ENCODE measurements around the gene PARD3.

PARD3 gene

GRCh38 chr10:34506786-34507185 lies 308.3 kb downstream of the PARD3 start:
- H3K27me3 ChIP-seq (ENCODE audit: control insufficient read depth, insufficient read depth, low read length) = no peaks in the 10 kb centered on the region
- no peak overlapping the region for H3K4me3 ChIP-seq (ENCODE audit: low read depth, low read length)
- H3K4me2 ChIP-seq (ENCODE audit: low read length) = no peak overlapping the region
- H3K27ac ChIP-seq = no peak overlapping the region
- no peak overlapping the region for H2AFZ ChIP-seq
- TF ChIP-seq CTCF (IDR thresholded peaks at IDR 0.05) = no peak
- H3K9me3 ChIP-seq (ENCODE audit: control insufficient read depth, low read length) = no peaks in the 10 kb centered on the region
- H3K36me3 ChIP-seq (ENCODE audit: control insufficient read depth, insufficient read depth, low read length) = no peaks in the 10 kb centered on the region
- no peak overlapping the region for H3K9ac ChIP-seq
- no peaks in the 10 kb centered on the region for H3K4me1 ChIP-seq
- H3K79me2 ChIP-seq = no peaks in the 10 kb centered on the region

GRCh38 chr10:34505338-34505737 lies 309.8 kb downstream of the PARD3 start:
- Histone ChIP-seq H3K4me2 (ENCODE audit: low read length) (no peak overlapping the region), H3K4me3 (ENCODE audit: low read depth, low read length) (no peak overlapping the region), H3K27me3 (ENCODE audit: control insufficient read depth, insufficient read depth, low read length) (no peaks in the 10 kb centered on the region), H2AFZ (no peak overlapping the region), H3K36me3 (ENCODE audit: control insufficient read depth, insufficient read depth, low read length) (no peaks in the 10 kb centered on the region), H3K4me1 (no peaks in the 10 kb centered on the region), H3K79me2 (no peaks in the 10 kb centered on the region), H3K9me3 (ENCODE audit: control insufficient read depth, low read length) (no peaks in the 10 kb centered on the region), H3K27ac (no peak overlapping the region), H3K9ac (no peak overlapping the region)
- TF ChIP-seq CTCF (IDR thresholded peaks at IDR 0.05) = no peak

GRCh38 chr10:34504534-34504933 lies 310.6 kb downstream of the PARD3 start:
- no peak overlapping the region for H3K9ac ChIP-seq
- H3K4me3 ChIP-seq (ENCODE audit: low read depth, low read length) = no peak overlapping the region
- H3K36me3 ChIP-seq (ENCODE audit: control insufficient read depth, insufficient read depth, low read length) = no peaks in the 10 kb centered on the region
- no peaks in the 10 kb centered on the region for H3K4me1 ChIP-seq
- TF ChIP-seq CTCF (IDR thresholded peaks at IDR 0.05) = no peak
- H3K9me3 ChIP-seq (ENCODE audit: control insufficient read depth, low read length) = no peaks in the 10 kb centered on the region
- no peaks in the 10 kb centered on the region for H3K27me3 ChIP-seq (ENCODE audit: control insufficient read depth, insufficient read depth, low read length)
- no peak overlapping the region for H2AFZ ChIP-seq
- H3K4me2 ChIP-seq (ENCODE audit: low read length) = no peak overlapping the region
- no peak overlapping the region for H3K27ac ChIP-seq
- H3K79me2 ChIP-seq = no peaks in the 10 kb centered on the region

GRCh38 chr10:34503704-34504103 lies 311.4 kb downstream of the PARD3 start:
- Histone ChIP-seq H2AFZ (no peak overlapping the region), H3K79me2 (no peaks in the 10 kb centered on the region), H3K9me3 (ENCODE audit: control insufficient read depth, low read length) (no peaks in the 10 kb centered on the region), H3K4me2 (ENCODE audit: low read length) (no peak overlapping the region), H3K4me1 (no peaks in the 10 kb centered on the region), H3K36me3 (ENCODE audit: control insufficient read depth, insufficient read depth, low read length) (no peaks in the 10 kb centered on the region), H3K27me3 (ENCODE audit: control insufficient read depth, insufficient read depth, low read length) (no peaks in the 10 kb centered on the region), H3K27ac (no peak overlapping the region), H3K4me3 (ENCODE audit: low read depth, low read length) (no peak overlapping the region), H3K9ac (no peak overlapping the region)
- TF ChIP-seq CTCF (IDR thresholded peaks at IDR 0.05) = no peak

GRCh38 chr10:34499612-34500279 lies 315.4 kb downstream of the PARD3 start:
- Histone ChIP-seq H3K9ac (no peak overlapping the region), H3K27ac (no peak overlapping the region), H3K27me3 (ENCODE audit: control insufficient read depth, insufficient read depth, low read length) (no peaks in the 10 kb centered on the region), H2AFZ (no peak overlapping the region), H3K9me3 (ENCODE audit: control insufficient read depth, low read length) (no peaks in the 10 kb centered on the region), H3K4me2 (ENCODE audit: low read length) (no peak overlapping the region), H3K4me1 (no peaks in the 10 kb centered on the region), H3K36me3 (ENCODE audit: control insufficient read depth, insufficient read depth, low read length) (no peaks in the 10 kb centered on the region), H3K79me2 (no peaks in the 10 kb centered on the region), H3K4me3 (ENCODE audit: low read depth, low read length) (no peak overlapping the region)
- no peak for TF ChIP-seq CTCF (IDR thresholded peaks at IDR 0.05)

Data from parathyroid adenoma (tissue), 2 donors.